ENCODE results near the gene CNEP1R1. TPM values are rescaled to one million over a fixed set of nuclear protein-coding genes. Genes with fewer than 3 reads are reported as not detected.

CNEP1R1 gene
- total and polyA plus RNA-seq, 2 of the 4 experiments (the other 2 are of a cell fraction) = 16.1 to 22.0 TPM

- H3K4me3 ChIP-seq (ENCODE audit: insufficient read depth, low read depth, low read length) = no peak overlapping the region
- no peaks in the 10 kb centered on the region for H3K9me1 ChIP-seq (ENCODE audit: insufficient read depth, low read length)
- H2BK15ac ChIP-seq (ENCODE audit: low read depth, low read length) = no peak overlapping the region
- H3K9ac ChIP-seq (ENCODE audit: low read depth, low read length) = no peak overlapping the region
- no peak overlapping the region for H3K56ac ChIP-seq (ENCODE audit: extremely low read depth, insufficient read depth, low read length)
- no peak overlapping the region for H3K23ac ChIP-seq (ENCODE audit: low read depth, low read length)
- 40% methylated on average over 2 of the region's 8 CpGs; no CpG with 5 or more reads in 1 of the 2 experiments for WGBS, 2 experiments (ENCODE audit: extremely low coverage in 2 of 2, insufficient read length in 1 of 2)
- no peak overlapping the region for H2AFZ ChIP-seq (replicated peaks; ENCODE audit: low read length, poor library complexity)
- H4K5ac ChIP-seq (ENCODE audit: low read depth, low read length) = no peak overlapping the region
- no peak overlapping the region for H3K4ac ChIP-seq (ENCODE audit: low read depth, low read length)
- no peaks in the 10 kb centered on the region for H3K4me1 ChIP-seq (ENCODE audit: control insufficient read depth, insufficient read depth, low read length)
- no peak for DNase-seq
- no peak overlapping the region for H3K18ac ChIP-seq (ENCODE audit: low read depth, low read length)
- H3K27ac ChIP-seq (ENCODE audit: insufficient read depth, low read length) = no peak overlapping the region
- dilution Hi-C loops (cut with HindIII; ENCODE audit: low sequenced_read_pairs, unreplicated experiment) (no loop called here), in situ Hi-C loops (cut with MboI; ENCODE audit: low sequenced_read_pairs) (no loop called here), intact Hi-C loops (cut with micrococcal nuclease) (no loop called here)
- no peak overlapping the region for H4K91ac ChIP-seq (ENCODE audit: insufficient read depth, low read depth, low read length)
- no peak for ATAC-seq (ENCODE audit: low read depth)
- H2BK120ac ChIP-seq (ENCODE audit: low read depth, low read length) = no peak overlapping the region
- H3K9me3 ChIP-seq (ENCODE audit: control insufficient read depth, insufficient read depth, low read length) = no peaks in the 10 kb centered on the region
- H2BK5ac ChIP-seq (ENCODE audit: low read depth, low read length, poor library complexity, severe bottlenecking) = no peak overlapping the region
- TF ChIP-seq MAFK (IDR thresholded peaks at IDR 0.05; ENCODE audit: low read depth, low read length) = no peak
- no peak for TF ChIP-seq RCOR1 (IDR thresholded peaks at IDR 0.05; ENCODE audit: insufficient replicate concordance, low read length)
- no peak for TF ChIP-seq ELK1 (IDR thresholded peaks at IDR 0.05; ENCODE audit: borderline replicate concordance, low read depth, low read length)
- no TSS peak for BruUV-seq (replicated peaks)
- ChIA-PET POLR2A (ENCODE audit: unreplicated experiment) (no interaction called here), CTCF (no interaction called here)
- H2AK9ac ChIP-seq (replicated peaks; ENCODE audit: low read depth, low read length, poor library complexity) = no peak overlapping the region
- H2BK20ac ChIP-seq (ENCODE audit: low read depth, low read length) = no peak overlapping the region
- no peak overlapping the region for H4K8ac ChIP-seq (ENCODE audit: low read depth in 2 of 2, low read length in 2 of 2)
- H3K36me3 ChIP-seq (ENCODE audit: control insufficient read depth, insufficient read depth, low read length) = no peaks in the 10 kb centered on the region
- no peak overlapping the region for H3K14ac ChIP-seq (replicated peaks; ENCODE audit: low read depth, low read length)
- no peaks in the 10 kb centered on the region for H4K20me1 ChIP-seq (ENCODE audit: insufficient read depth, low read length)
- H3K4me2 ChIP-seq (ENCODE audit: low read depth, low read length) = no peak overlapping the region
- H3K27me3 ChIP-seq (ENCODE audit: control insufficient read depth, insufficient read depth, low read length) = no peaks in the 10 kb centered on the region; the same call in 1 of the 2 replicates
- H3K79me1 ChIP-seq (ENCODE audit: low read depth in 1 of 2, low read length in 2 of 2) = no peaks in the 10 kb centered on the region
- H2AK5ac ChIP-seq (ENCODE audit: low read depth, low read length) = no peak overlapping the region
These were observed 32.2 kb upstream of the CNEP1R1 start for GRCh38 chr16:49992825-49993224.
